ENCODE results near the gene ASIC2. TPM values are rescaled to one million over a fixed set of nuclear protein-coding genes. Genes with fewer than 3 reads are reported as not detected.

Gene ASIC2
- total and polyA plus RNA-seq, 2 donors (not counting 1 experiment from before 2014, with no cell fraction given) = not detected

DNA sequence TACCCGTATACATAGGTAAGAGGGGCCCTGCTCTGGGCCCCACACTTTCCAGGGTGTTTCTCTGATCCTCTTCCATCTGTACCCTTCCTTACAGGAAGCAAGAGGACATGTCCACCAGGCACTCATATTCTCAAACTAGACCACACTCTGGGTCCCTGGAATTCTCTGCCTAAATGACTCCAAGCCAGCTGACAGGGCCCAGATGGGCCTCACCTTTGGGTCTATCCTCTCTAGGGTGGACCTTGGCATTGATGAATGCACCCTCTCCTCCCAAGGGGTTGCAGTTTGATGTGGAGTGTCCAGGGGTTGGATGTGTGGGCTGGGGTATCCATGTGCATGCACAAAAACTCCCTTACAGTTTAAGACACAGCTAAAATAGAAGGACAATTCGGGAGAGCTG, 95.8 kb downstream of the ASIC2 start:
- CTCF ChIA-PET = no interaction called here

DNA sequence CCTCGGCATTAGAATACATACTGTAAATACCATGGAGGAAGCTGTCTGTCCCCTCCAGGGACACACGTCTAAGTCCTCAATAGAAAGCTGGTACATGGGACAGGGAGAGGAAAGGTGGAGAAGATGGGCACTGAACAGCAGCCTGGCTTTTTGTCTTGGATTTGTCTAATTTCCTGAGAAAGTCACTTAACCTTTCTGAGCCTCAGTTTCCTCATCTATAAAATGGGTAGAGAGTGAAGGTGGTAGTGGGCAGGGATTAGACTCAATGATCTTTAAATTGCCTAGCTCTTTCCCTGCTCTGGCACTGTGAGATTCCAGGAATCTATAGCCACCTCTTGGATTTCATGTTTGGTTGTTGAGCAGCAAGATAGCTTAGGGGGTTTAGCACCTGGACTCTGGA, 96.2 kb downstream of the ASIC2 start:
- WGBS (ENCODE audit: insufficient coverage) = 80% methylated on average over 1 of the region's 2 CpGs
- no peaks in the 10 kb centered on the region for H3K9me3 Mint-ChIP-seq (ENCODE audit: insufficient read depth)
- intact Hi-C loops (cut with micrococcal nuclease) = no loop called here
- Histone ChIP-seq H3K36me3 (replicated peaks in 1 of 2; ENCODE audit: control extremely low read depth in 1 of 2, control insufficient read depth in 1 of 2, extremely low read depth in 1 of 2, insufficient read depth in 2 of 2, low read length in 1 of 2) (no peaks in the 10 kb centered on the region), H3K9me3 (ENCODE audit: control extremely low read depth in 1 of 3, control insufficient read depth in 2 of 3, insufficient read depth in 1 of 3, low read length in 2 of 3) (no peaks in the 10 kb centered on the region), H3K9ac (ENCODE audit: low read length) (no peak overlapping the region), H3K4me2 (replicated peaks; ENCODE audit: low read depth, low read length, poor library complexity, severe bottlenecking) (no peak overlapping the region), H3K4me3 (ENCODE audit: control extremely low read depth in 1 of 5, extremely low read depth in 1 of 5, insufficient read depth in 1 of 5, low read depth in 2 of 5, low read length in 4 of 5) (no peak overlapping the region), H3K4me1 (ENCODE audit: control insufficient read depth in 2 of 2, insufficient read depth in 2 of 2, low read length in 2 of 2) (no peaks in the 10 kb centered on the region), H3K79me2 (ENCODE audit: control insufficient read depth, insufficient read depth, low read length) (no peaks in the 10 kb centered on the region), H3K27me3 (replicated peaks in 1 of 4; ENCODE audit: control extremely low read depth in 1 of 4, control insufficient read depth in 3 of 4, insufficient read depth in 4 of 4, low read length in 3 of 4) (no peaks in the 10 kb centered on the region), H4K20me1 (ENCODE audit: control insufficient read depth, insufficient read depth, low read length, poor library complexity, severe bottlenecking) (no peaks in the 10 kb centered on the region), H2AFZ (ENCODE audit: insufficient read depth, low read depth, low read length, poor library complexity, severe bottlenecking) (no peak overlapping the region), H3K27ac (ENCODE audit: low read length in 2 of 2) (no peak overlapping the region)
- H3K27ac Mint-ChIP-seq = no peak overlapping the region
- TF ChIP-seq, protein P1, sequence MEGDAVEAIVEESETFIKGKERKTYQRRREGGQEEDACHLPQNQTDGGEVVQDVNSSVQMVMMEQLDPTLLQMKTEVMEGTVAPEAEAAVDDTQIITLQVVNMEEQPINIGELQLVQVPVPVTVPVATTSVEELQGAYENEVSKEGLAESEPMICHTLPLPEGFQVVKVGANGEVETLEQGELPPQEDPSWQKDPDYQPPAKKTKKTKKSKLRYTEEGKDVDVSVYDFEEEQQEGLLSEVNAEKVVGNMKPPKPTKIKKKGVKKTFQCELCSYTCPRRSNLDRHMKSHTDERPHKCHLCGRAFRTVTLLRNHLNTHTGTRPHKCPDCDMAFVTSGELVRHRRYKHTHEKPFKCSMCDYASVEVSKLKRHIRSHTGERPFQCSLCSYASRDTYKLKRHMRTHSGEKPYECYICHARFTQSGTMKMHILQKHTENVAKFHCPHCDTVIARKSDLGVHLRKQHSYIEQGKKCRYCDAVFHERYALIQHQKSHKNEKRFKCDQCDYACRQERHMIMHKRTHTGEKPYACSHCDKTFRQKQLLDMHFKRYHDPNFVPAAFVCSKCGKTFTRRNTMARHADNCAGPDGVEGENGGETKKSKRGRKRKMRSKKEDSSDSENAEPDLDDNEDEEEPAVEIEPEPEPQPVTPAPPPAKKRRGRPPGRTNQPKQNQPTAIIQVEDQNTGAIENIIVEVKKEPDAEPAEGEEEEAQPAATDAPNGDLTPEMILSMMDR (IDR thresholded peaks at IDR 0.05) = no peak
- no peak for TF ChIP-seq EZH2 (IDR thresholded peaks at IDR 0.05; ENCODE audit: borderline replicate concordance, insufficient read depth, low read depth, low read length, poor library complexity, severe bottlenecking)
- no peaks in the 10 kb centered on the region for H3K4me1 Mint-ChIP-seq
- CTCF ChIA-PET = no interaction called here
- H3K4me3 Mint-ChIP-seq = no peak overlapping the region
- H3K27me3 Mint-ChIP-seq = no peaks in the 10 kb centered on the region
- POLR2A ChIA-PET = no interaction called here
- no peak for DNase-seq
- ATAC-seq (ENCODE audit: low read depth) = no peak

More for the DNA sequence above, 95.8 kb downstream of the ASIC2 start:
- Mint-ChIP-seq H3K4me1 (no peaks in the 10 kb centered on the region), H3K27me3 (no peaks in the 10 kb centered on the region), H3K4me3 (no peak overlapping the region), H3K27ac (no peak overlapping the region), H3K9me3 (ENCODE audit: insufficient read depth) (no peaks in the 10 kb centered on the region)
- Histone ChIP-seq H3K4me3 (ENCODE audit: control extremely low read depth in 1 of 5, extremely low read depth in 1 of 5, insufficient read depth in 1 of 5, low read depth in 2 of 5, low read length in 4 of 5) (no peak overlapping the region), H3K4me2 (replicated peaks; ENCODE audit: low read depth, low read length, poor library complexity, severe bottlenecking) (no peak overlapping the region), H3K27ac (ENCODE audit: low read length in 2 of 2) (no peak overlapping the region), H3K9me3 (ENCODE audit: control extremely low read depth in 1 of 3, control insufficient read depth in 2 of 3, insufficient read depth in 1 of 3, low read length in 2 of 3) (no peaks in the 10 kb centered on the region), H3K79me2 (ENCODE audit: control insufficient read depth, insufficient read depth, low read length) (no peaks in the 10 kb centered on the region), H3K36me3 (replicated peaks in 1 of 2; ENCODE audit: control extremely low read depth in 1 of 2, control insufficient read depth in 1 of 2, extremely low read depth in 1 of 2, insufficient read depth in 2 of 2, low read length in 1 of 2) (no peaks in the 10 kb centered on the region), H3K27me3 (replicated peaks in 1 of 4; ENCODE audit: control extremely low read depth in 1 of 4, control insufficient read depth in 3 of 4, insufficient read depth in 4 of 4, low read length in 3 of 4) (no peaks in the 10 kb centered on the region), H3K4me1 (ENCODE audit: control insufficient read depth in 2 of 2, insufficient read depth in 2 of 2, low read length in 2 of 2) (no peaks in the 10 kb centered on the region), H2AFZ (ENCODE audit: insufficient read depth, low read depth, low read length, poor library complexity, severe bottlenecking) (no peak overlapping the region), H3K9ac (ENCODE audit: low read length) (no peak overlapping the region), H4K20me1 (ENCODE audit: control insufficient read depth, insufficient read depth, low read length, poor library complexity, severe bottlenecking) (no peaks in the 10 kb centered on the region)
- intact Hi-C loops (cut with micrococcal nuclease) = no loop called here
- ATAC-seq (ENCODE audit: low read depth) (no peak), DNase-seq (no peak)
- TF ChIP-seq, protein P1 (IDR thresholded peaks at IDR 0.05) = no peak
- TF ChIP-seq EZH2 (IDR thresholded peaks at IDR 0.05; ENCODE audit: borderline replicate concordance, insufficient read depth, low read depth, low read length, poor library complexity, severe bottlenecking) = no peak
- POLR2A ChIA-PET = no interaction called here
- 86% methylated on average over 1 of the region's 2 CpGs for WGBS (ENCODE audit: insufficient coverage)
